Neural cell (in vitro differentiated cells): ENCODE measurements around the gene CNTNAP5. TPM values are rescaled to one million over a fixed set of nuclear protein-coding genes. Genes with fewer than 3 reads are reported as not detected.

Experiments used
- H2AFZ ChIP-seq: fragments of 200-600, 300-800 bp; sonication (generic), shearing (Covaris generic); 2 replicates; pipeline ENCODE4 v1.6.0; 2014; ENCODE audit warnings: low read depth, mild to moderate bottlenecking, antibody characterized with exemption, low read length, moderate library complexity
- H3F3A ChIP-seq: fragments of 200-600 bp; shearing (Covaris generic); 2 replicates; pipeline ENCODE4 v1.6.1; 2016; ENCODE audit warnings: mild to moderate bottlenecking, moderate library complexity, mixed read lengths, antibody characterized with exemption, low read length; ENCODE audit not compliant: insufficient read depth, poor library complexity, severe bottlenecking
- H3K27ac ChIP-seq: fragments of 200-600, 300-800 bp; sonication (generic), shearing (Covaris generic); 2 replicates; pipeline ENCODE4 v1.5.1; 2014; ENCODE audit warnings: mild to moderate bottlenecking, low read length, moderate library complexity
- H3K27me3 ChIP-seq: fragments of 300-800, 200-600 bp; sonication (generic), shearing (Covaris generic); 2 replicates; pipeline ENCODE4 v1.6.0; 2014; ENCODE audit warnings: mild to moderate bottlenecking, low read depth, low read length, moderate library complexity; ENCODE audit not compliant: insufficient read depth
- H3K36me3 ChIP-seq: fragments of 300-800, 200-600 bp; sonication (generic), shearing (Covaris generic); 2 replicates; pipeline ENCODE4 v1.5.1; 2014; ENCODE audit warnings: mild to moderate bottlenecking, antibody characterized with exemption, low read length, moderate library complexity; ENCODE audit not compliant: insufficient read depth
- H3K4me2 ChIP-seq: fragments of 300-800, 200-600 bp; sonication (generic), shearing (Covaris generic); 2 replicates; pipeline ENCODE4 v1.6.0; 2014; ENCODE audit warnings: mild to moderate bottlenecking, low read length
- H3K4me3 ChIP-seq: fragments of 300-800, 200-600 bp; sonication (generic), shearing (Covaris generic); 2 replicates; pipeline ENCODE4 v1.5.1; 2014; ENCODE audit warnings: mild to moderate bottlenecking, low read length, moderate library complexity
- H3K79me2 ChIP-seq: fragments of 200-600 bp; shearing (Covaris generic); replicated peaks from 2 replicates; pipeline ENCODE4 v1.6.0; 2014; ENCODE audit warnings: mild to moderate bottlenecking, low read length, moderate library complexity; ENCODE audit not compliant: insufficient read depth
- H3K9ac ChIP-seq: fragments of 300-800, 200-600 bp; sonication (generic), shearing (Covaris generic); 2 replicates; pipeline ENCODE4 v1.6.1; 2016; ENCODE audit warnings: mild to moderate bottlenecking, low read length, mixed read lengths
- H3K9me2 ChIP-seq: fragments of 200-600 bp; shearing (Covaris generic); 2 replicates; pipeline ENCODE4 v1.6.1; 2016; ENCODE audit warnings: mild to moderate bottlenecking, low read length, mixed read lengths; ENCODE audit not compliant: insufficient read depth
- H3K9me3 ChIP-seq: fragments of 200-600, 300-800 bp; sonication (generic), shearing (Covaris generic); 2 replicates; pipeline ENCODE4 v1.6.1; 2016; ENCODE audit warnings: mild to moderate bottlenecking, mixed run types, low read length, moderate library complexity, mixed read lengths
- H4K20me1 ChIP-seq: fragments of 200-600 bp; shearing (Covaris generic); 2 replicates; pipeline ENCODE4 v1.6.1; 2016; ENCODE audit warnings: mild to moderate bottlenecking, mixed run types; ENCODE audit not compliant: insufficient read depth
- CTCF ChIP-seq: fragments of 450-650 bp; IDR thresholded peaks from 2 replicates; pipeline ENCODE4 v1.5.1; 2014; ENCODE audit warnings: antibody characterized with exemption, mild to moderate bottlenecking, moderate library complexity; ENCODE audit not compliant: poor library complexity, severe bottlenecking
- EP300 ChIP-seq: fragments of 450-650 bp; conservative IDR thresholded peaks from 2 replicates; pipeline ENCODE4 v1.6.1; 2014; ENCODE audit warnings: antibody characterized with exemption, mild to moderate bottlenecking, moderate library complexity; ENCODE audit not compliant: poor library complexity, severe bottlenecking
- EZH2 ChIP-seq: fragments of 200-600, 300-800 bp; shearing (Covaris generic), sonication (generic); IDR thresholded peaks from 2 replicates; pipeline ENCODE4 v1.6.1; 2014; ENCODE audit warnings: antibody characterized with exemption, low read length, borderline replicate concordance, mild to moderate bottlenecking; ENCODE audit not compliant: insufficient read depth, poor library complexity, severe bottlenecking
- MXI1 ChIP-seq: fragments of 450-650 bp; conservative IDR thresholded peaks from 2 replicates; pipeline ENCODE4 v1.6.1; 2014; ENCODE audit warnings: antibody characterized with exemption, mild to moderate bottlenecking; ENCODE audit not compliant: poor library complexity, severe bottlenecking
- POLR2AphosphoS5 ChIP-seq: IDR thresholded peaks from 2 replicates; pipeline ENCODE4 v1.6.1; 2012
- RAD21 ChIP-seq: fragments of 450-650 bp; conservative IDR thresholded peaks from 2 replicates; pipeline ENCODE4 v1.6.1; 2014; ENCODE audit warnings: antibody characterized with exemption, mild to moderate bottlenecking, moderate library complexity
- SMC3 ChIP-seq: fragments of 450-650 bp; conservative IDR thresholded peaks from 2 replicates; pipeline ENCODE4 v1.6.1; 2014; ENCODE audit warnings: antibody characterized with exemption, mild to moderate bottlenecking, moderate library complexity; ENCODE audit not compliant: poor library complexity
- TAF1 ChIP-seq: IDR thresholded peaks from 2 replicates; pipeline ENCODE4 v1.6.1; 2012; ENCODE audit warnings: low read depth
- polyA plus RNA-seq: library from polyadenylated mRNA; depleted of rRNA; stranded (reverse); fragments of >200 nt; gene quantifications from 2 replicates; pipeline ENCODE4 v1.2.3, GENCODE V29; 2014
- TF ChIP-seq, protein P1 (sequence below): IDR thresholded peaks from 2 replicates; pipeline ENCODE4 v1.6.1; 2012; ENCODE audit warnings: borderline replicate concordance

Gene CNTNAP5
- polyA plus RNA-seq, 1 donor from 2014 or later, result 19.3 TPM

GRCh38 chr2:124318913-124319312, 293.8 kb downstream of the CNTNAP5 start:
- Histone ChIP-seq H3K4me3 (no peak overlapping the region), H3K4me2 (no peak overlapping the region), H3K9ac (no peak overlapping the region), H3K27me3 (no peaks in the 10 kb centered on the region), H4K20me1 (no peaks in the 10 kb centered on the region), H3F3A (peaks cover 5% of the 10 kb centered on the region), H3K36me3 (no peaks in the 10 kb centered on the region), H3K9me3 (no peaks in the 10 kb centered on the region), H3K9me2 (no peaks in the 10 kb centered on the region), H3K27ac (no peak overlapping the region), H3K79me2 (no peaks in the 10 kb centered on the region), H2AFZ (no peak overlapping the region)
- TF ChIP-seq RAD21 (no peak), MXI1 (no peak), SMC3 (no peak), TAF1 (no peak), CTCF (no peak), POLR2AphosphoS5 (no peak), EP300 (no peak), EZH2 (no peak)
- TF ChIP-seq, protein P1, sequence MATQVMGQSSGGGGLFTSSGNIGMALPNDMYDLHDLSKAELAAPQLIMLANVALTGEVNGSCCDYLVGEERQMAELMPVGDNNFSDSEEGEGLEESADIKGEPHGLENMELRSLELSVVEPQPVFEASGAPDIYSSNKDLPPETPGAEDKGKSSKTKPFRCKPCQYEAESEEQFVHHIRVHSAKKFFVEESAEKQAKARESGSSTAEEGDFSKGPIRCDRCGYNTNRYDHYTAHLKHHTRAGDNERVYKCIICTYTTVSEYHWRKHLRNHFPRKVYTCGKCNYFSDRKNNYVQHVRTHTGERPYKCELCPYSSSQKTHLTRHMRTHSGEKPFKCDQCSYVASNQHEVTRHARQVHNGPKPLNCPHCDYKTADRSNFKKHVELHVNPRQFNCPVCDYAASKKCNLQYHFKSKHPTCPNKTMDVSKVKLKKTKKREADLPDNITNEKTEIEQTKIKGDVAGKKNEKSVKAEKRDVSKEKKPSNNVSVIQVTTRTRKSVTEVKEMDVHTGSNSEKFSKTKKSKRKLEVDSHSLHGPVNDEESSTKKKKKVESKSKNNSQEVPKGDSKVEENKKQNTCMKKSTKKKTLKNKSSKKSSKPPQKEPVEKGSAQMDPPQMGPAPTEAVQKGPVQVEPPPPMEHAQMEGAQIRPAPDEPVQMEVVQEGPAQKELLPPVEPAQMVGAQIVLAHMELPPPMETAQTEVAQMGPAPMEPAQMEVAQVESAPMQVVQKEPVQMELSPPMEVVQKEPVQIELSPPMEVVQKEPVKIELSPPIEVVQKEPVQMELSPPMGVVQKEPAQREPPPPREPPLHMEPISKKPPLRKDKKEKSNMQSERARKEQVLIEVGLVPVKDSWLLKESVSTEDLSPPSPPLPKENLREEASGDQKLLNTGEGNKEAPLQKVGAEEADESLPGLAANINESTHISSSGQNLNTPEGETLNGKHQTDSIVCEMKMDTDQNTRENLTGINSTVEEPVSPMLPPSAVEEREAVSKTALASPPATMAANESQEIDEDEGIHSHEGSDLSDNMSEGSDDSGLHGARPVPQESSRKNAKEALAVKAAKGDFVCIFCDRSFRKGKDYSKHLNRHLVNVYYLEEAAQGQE, result no peak

DNA sequence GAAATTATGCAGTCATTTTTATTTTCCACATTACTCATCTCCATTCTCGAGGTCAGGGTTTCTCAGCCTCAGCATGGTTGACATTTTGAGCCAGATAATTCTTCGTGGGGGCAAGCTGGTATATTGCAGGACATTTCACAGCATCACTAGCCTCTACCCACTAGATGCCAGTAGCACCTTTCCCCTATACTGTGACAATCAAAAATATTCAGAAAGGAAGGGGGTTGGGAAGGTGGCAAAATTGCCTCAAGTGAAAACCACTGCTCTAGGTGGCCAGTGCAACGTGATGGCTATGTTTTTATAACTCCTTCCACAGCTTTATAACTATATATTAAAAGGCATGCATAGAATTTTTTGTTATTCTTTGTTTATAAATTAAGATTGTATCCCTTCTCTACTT, 294.5 kb downstream of the CNTNAP5 start:
- Histone ChIP-seq H3K27me3 (no peaks in the 10 kb centered on the region), H3F3A (peaks cover 5% of the 10 kb centered on the region), H3K9me3 (no peaks in the 10 kb centered on the region), H3K9me2 (no peaks in the 10 kb centered on the region), H3K27ac (no peak overlapping the region), H4K20me1 (no peaks in the 10 kb centered on the region), H3K4me2 (no peak overlapping the region), H3K36me3 (no peaks in the 10 kb centered on the region), H3K9ac (no peak overlapping the region), H3K4me3 (no peak overlapping the region), H2AFZ (no peak overlapping the region), H3K79me2 (no peaks in the 10 kb centered on the region)
- TF ChIP-seq EZH2 (no peak), CTCF (peak; percentile 10)
